Central memory CD8-positive, alpha-beta T cell (primary cell): ENCODE measurements around the gene DDX1.
"Not testable (repeated sequence)": the region's sequence is repeated elsewhere in the genome, so short reads cannot be mapped to it uniquely, and the experiment has no call there.

ENCODE experiments used
- ATAC-seq: fragments of 150-1000 bp; cut with Tn5 transposase; replicated peaks from 2 replicates; pipeline ENCODE4 v1.10.0; 2022; ENCODE audit warnings: mild to moderate bottlenecking, moderate FRiP score, moderate number of reproducible peaks; ENCODE audit not compliant: poor library complexity, severe bottlenecking; ENCODE audit errors: extremely low read depth
- DNase-seq, 2 donors: peaks; one replicate each; pipeline ENCODE4 v3.0.0; 2021; ENCODE audit warnings: low spot score in 2 of 2
- H3K27ac Mint-ChIP-seq: one replicate; pipeline ENCODE4 v1.8.0; 2022; ENCODE audit warnings: low read depth, mild to moderate bottlenecking, moderate library complexity, mixed read lengths
- H3K27me3 Mint-ChIP-seq: one replicate; pipeline ENCODE4 v1.8.0; 2022; ENCODE audit warnings: mixed read lengths
- H3K36me3 Mint-ChIP-seq: one replicate; pipeline ENCODE4 v1.8.0; 2022; ENCODE audit warnings: mild to moderate bottlenecking, moderate library complexity, mixed read lengths; ENCODE audit not compliant: insufficient read depth
- H3K4me1 Mint-ChIP-seq: one replicate; pipeline ENCODE4 v1.8.0; 2022; ENCODE audit warnings: mixed read lengths
- H3K4me3 Mint-ChIP-seq: one replicate; pipeline ENCODE4 v1.8.0; 2022; ENCODE audit warnings: mild to moderate bottlenecking, moderate library complexity, mixed read lengths
- H3K9me3 Mint-ChIP-seq: one replicate; pipeline ENCODE4 v1.8.0; 2022; ENCODE audit warnings: mixed read lengths

DDX1 gene

GRCh38 chr2:15672961-15673918 is 81.6 kb downstream of the DDX1 start:
- H3K27ac Mint-ChIP-seq, result no peak overlapping the region
- DNase-seq (no peak), ATAC-seq (no peak)
- peaks cover 1% of the 10 kb centered on the region for H3K36me3 Mint-ChIP-seq
- peaks cover 46% of the 10 kb centered on the region for H3K27me3 Mint-ChIP-seq
- H3K4me1 Mint-ChIP-seq, result no peaks in the 10 kb centered on the region
- no peaks in the 10 kb centered on the region for H3K9me3 Mint-ChIP-seq
- no peak overlapping the region for H3K4me3 Mint-ChIP-seq

GRCh38 chr2:15673919-15674636 is 82.4 kb downstream of the DDX1 start:
- no peaks in the 10 kb centered on the region for H3K9me3 Mint-ChIP-seq
- no peak for DNase-seq
- peaks cover 1% of the 10 kb centered on the region for H3K36me3 Mint-ChIP-seq
- no peaks in the 10 kb centered on the region for H3K4me1 Mint-ChIP-seq
- H3K27me3 Mint-ChIP-seq, result peaks cover 46% of the 10 kb centered on the region
- ATAC-seq, result no peak
- H3K4me3 Mint-ChIP-seq, result no peak overlapping the region
- H3K27ac Mint-ChIP-seq, result no peak overlapping the region

- no peak for ATAC-seq
- Mint-ChIP-seq H3K4me1 (no peaks in the 10 kb centered on the region), H3K9me3 (peaks cover 5% of the 10 kb centered on the region), H3K4me3 (no peak overlapping the region), H3K27ac (no peak overlapping the region), H3K36me3 (peaks cover 1% of the 10 kb centered on the region), H3K27me3 (peaks cover 46% of the 10 kb centered on the region)
- DNase-seq, result no peak
Observed at GRCh38 chr2:15674637-15675455, 83.2 kb downstream of the DDX1 start.

GRCh38 chr2:15675456-15676195 is 84.0 kb downstream of the DDX1 start:
- DNase-seq (no peak), ATAC-seq (no peak)
- Mint-ChIP-seq H3K27me3 (peaks cover 40% of the 10 kb centered on the region), H3K4me1 (no peaks in the 10 kb centered on the region), H3K9me3 (peaks cover 5% of the 10 kb centered on the region), H3K27ac (no peak overlapping the region), H3K4me3 (no peak overlapping the region), H3K36me3 (peaks cover 1% of the 10 kb centered on the region)

GRCh38 chr2:15677141-15677843 is 85.6 kb downstream of the DDX1 start:
- Mint-ChIP-seq H3K4me3 (no peak overlapping the region), H3K36me3 (peaks cover 1% of the 10 kb centered on the region), H3K4me1 (no peaks in the 10 kb centered on the region), H3K27ac (no peak overlapping the region), H3K27me3 (peaks cover 33% of the 10 kb centered on the region), H3K9me3 (peaks cover 5% of the 10 kb centered on the region)
- DNase-seq (no peak), ATAC-seq (no peak)

GRCh38 chr2:15678346-15678745 is 86.7 kb downstream of the DDX1 start:
- H3K36me3 Mint-ChIP-seq, result no peaks in the 10 kb centered on the region
- no peaks in the 10 kb centered on the region for H3K4me1 Mint-ChIP-seq
- H3K27ac Mint-ChIP-seq, result no peak overlapping the region
- no peak overlapping the region for H3K4me3 Mint-ChIP-seq
- no peak for DNase-seq
- H3K9me3 Mint-ChIP-seq, result peaks cover 5% of the 10 kb centered on the region
- no peak for ATAC-seq
- peaks cover 29% of the 10 kb centered on the region for H3K27me3 Mint-ChIP-seq

GRCh38 chr2:15678909-15679308 is 87.2 kb downstream of the DDX1 start:
- Mint-ChIP-seq H3K4me1 (no peaks in the 10 kb centered on the region), H3K27me3 (peaks cover 23% of the 10 kb centered on the region), H3K36me3 (no peaks in the 10 kb centered on the region), H3K4me3 (no peak overlapping the region), H3K9me3 (peaks cover 5% of the 10 kb centered on the region), H3K27ac (no peak overlapping the region)
- DNase-seq (no peak), ATAC-seq (no peak)

- H3K36me3 Mint-ChIP-seq, result no peaks in the 10 kb centered on the region
- no peaks in the 10 kb centered on the region for H3K4me1 Mint-ChIP-seq
Observed at GRCh38 chr2:15679386-15679924, 87.8 kb downstream of the DDX1 start.

GRCh38 chr2:15680132-15680531 is 88.5 kb downstream of the DDX1 start:
- H3K27me3 Mint-ChIP-seq, result peaks cover 19% of the 10 kb centered on the region
- H3K4me3 Mint-ChIP-seq, H3K36me3 Mint-ChIP-seq, ATAC-seq, DNase-seq, H3K9me3 Mint-ChIP-seq, H3K4me1 Mint-ChIP-seq, H3K27ac Mint-ChIP-seq: not testable (repeated sequence)

More at GRCh38 chr2:15679386-15679924, 87.8 kb downstream of the DDX1 start:
- Mint-ChIP-seq H3K4me3 (no peak overlapping the region), H3K27me3 (peaks cover 19% of the 10 kb centered on the region), H3K9me3 (peaks cover 5% of the 10 kb centered on the region), H3K27ac (no peak overlapping the region)
- ATAC-seq (no peak), DNase-seq (no peak)
